Transverse colon (tissue), 4 donors: Measurements from ENCODE around the gene PNPLA5. TPM values are rescaled to one million over a fixed set of nuclear protein-coding genes. Genes with fewer than 3 reads are reported as not detected.
A peak's percentile ranks its signal among the peaks of the same experiment; 100 is the strongest.
"Not testable (repeated sequence)": the region's sequence is repeated elsewhere in the genome, so short reads cannot be mapped to it uniquely, and the experiment has no call there.

Experiments used
- DNase-seq: peaks from one replicate; pipeline ENCODE4 v3.0.0-alpha.2; 2019
- H3K27ac ChIP-seq, 4 donors: fragments of 200-600 bp; sonication (generic); 2 replicates each; pipeline ENCODE4 v1.5.1; 2016 to 2018; ENCODE audit warnings: inconsistent platforms in 4 of 4
- H3K27me3 ChIP-seq: fragments of 200-600 bp; sonication (generic); 2 replicates; pipeline ENCODE4 v1.5.1; 2017; ENCODE audit warnings: inconsistent platforms
- H3K36me3 ChIP-seq, 4 donors: fragments of 200-600 bp; sonication (generic); 2 replicates each; pipeline ENCODE4 v1.5.1; 2017 to 2019; ENCODE audit warnings: inconsistent platforms in 4 of 4
- H3K4me1 ChIP-seq, 4 donors: fragments of 200-600 bp; sonication (generic); 2 replicates each; pipeline ENCODE4 v1.5.1; 2017 to 2020; ENCODE audit warnings: inconsistent platforms in 4 of 4
- H3K4me3 ChIP-seq, 4 donors: fragments of 200-600 bp; sonication (generic); 1 replicate in 1 of 4; 2 replicates in 3 of 4; pipeline versions ENCODE4 v1.5.1 to v1.6.1; 2017 to 2019; ENCODE audit warnings: inconsistent platforms in 4 of 4
- H3K9me3 ChIP-seq, 2 donors: fragments of 200-600 bp; sonication (generic); 2 replicates each; pipeline ENCODE4 v1.5.1; 2017 to 2019; ENCODE audit warnings: inconsistent platforms in 2 of 2
- EP300 ChIP-seq: sonication (generic); formaldehyde crosslinking; IDR thresholded peaks from one replicate; pipeline ENCODE4 v1.6.1; 2017; ENCODE audit warnings: antibody characterized with exemption, low read depth
- POLR2A ChIP-seq: fragments of 450-650 bp; IDR thresholded peaks from one replicate; pipeline ENCODE4 v1.6.1; 2016; ENCODE audit warnings: antibody characterized with exemption, mild to moderate bottlenecking, moderate library complexity
- POLR2AphosphoS5 ChIP-seq, 3 donors: sonication (generic); formaldehyde crosslinking; IDR thresholded peaks; one replicate each; pipeline ENCODE4 v1.6.1; 2016; ENCODE audit warnings: antibody characterized with exemption in 3 of 3
- WGBS, 2 donors: methylation state at CpG; one replicate each; pipeline ENCODE4 v1.1.5; 2018; ENCODE audit warnings: low coverage in 1 of 2; 5-methylcytosine and 5-hydroxymethylcytosine counted together
- in situ Hi-C, 4 donors: fragments of 200-750 bp; cut with MboI; loops; one replicate each; pipeline versions ENCODE4 v1.15.0 to v1.15.1; 2017; ENCODE audit warnings: low sequenced_read_pairs in 3 of 4, low pct_ligation_motif_present in 1 of 4, low pct_unique_long_range_greater_than_20kb in 1 of 4
- intact Hi-C: fragments of 100-400 bp; cut with DNase I; formaldehyde crosslinking; loops from one replicate; pipeline ENCODE4 v1.15.1; 2023; ENCODE audit warnings: low total_unique reads
- total RNA-seq, 4 donors: library from RNA; depleted of rRNA; stranded (reverse); fragments of >200 nt; gene quantifications; one replicate each; pipeline ENCODE4 v1.1.0, GENCODE V29; 2016
- TF ChIP-seq, protein P1 (sequence below), 5 experiments: fragments of 200-600 bp in 3 of 5; fragments of 450-650 bp in 2 of 5; sonication (generic) in 3 of 5; IDR thresholded peaks; 1 replicate in 2 of 5; 2 replicates in 3 of 5; pipeline ENCODE4 v1.5.1; 2016 to 2017; ENCODE audit warnings: antibody characterized with exemption in 5 of 5, inconsistent platforms in 3 of 5, mild to moderate bottlenecking in 2 of 5, moderate library complexity in 1 of 5

PNPLA5 gene
- total RNA-seq, 4 donors from 2014 or later: not detected

DNA sequence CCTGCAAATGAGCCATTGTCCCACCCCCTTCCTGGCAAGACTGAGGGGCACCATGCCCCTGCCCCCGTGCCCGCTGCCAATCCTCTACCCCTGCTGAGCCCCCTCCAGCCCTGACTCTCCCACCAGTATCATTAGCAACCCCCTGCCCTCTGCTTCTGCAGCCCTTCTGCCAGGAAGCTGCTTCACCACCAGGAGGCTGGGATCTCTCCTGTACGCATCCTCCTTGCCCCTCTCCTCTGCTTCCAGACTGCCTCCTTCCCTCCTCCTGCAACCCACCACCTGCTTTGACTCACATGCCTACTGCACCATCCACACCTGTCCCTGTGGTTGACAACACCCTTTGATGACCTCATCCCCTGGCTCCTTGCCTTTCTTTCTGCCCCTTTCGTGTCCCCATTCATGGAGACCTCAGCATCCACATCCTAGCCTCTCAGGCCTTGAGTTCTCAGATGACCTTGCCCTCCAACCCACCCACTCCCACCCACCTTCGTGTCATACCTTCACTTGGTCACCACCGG is 18.4 kb upstream of the PNPLA5 start:
- intact Hi-C loops: no loop called here
- H3K4me3 ChIP-seq: no peak overlapping the region
- H3K27me3 ChIP-seq: peaks cover 5% of the 10 kb centered on the region
- in situ Hi-C loops: no loop called here
- no peaks in the 10 kb centered on the region for H3K36me3 ChIP-seq
- no peaks in the 10 kb centered on the region for H3K9me3 ChIP-seq
- TF ChIP-seq POLR2A (no peak), POLR2AphosphoS5 (IDR thresholded peaks at IDR 0.05) (no peak)
- H3K27ac ChIP-seq: no peak overlapping the region
- WGBS, 2 donors: 36 to 58% methylated on average over 3 to 6 of the region's 6 CpGs
- no peaks in the 10 kb centered on the region for H3K4me1 ChIP-seq
- DNase-seq: no peak

DNA sequence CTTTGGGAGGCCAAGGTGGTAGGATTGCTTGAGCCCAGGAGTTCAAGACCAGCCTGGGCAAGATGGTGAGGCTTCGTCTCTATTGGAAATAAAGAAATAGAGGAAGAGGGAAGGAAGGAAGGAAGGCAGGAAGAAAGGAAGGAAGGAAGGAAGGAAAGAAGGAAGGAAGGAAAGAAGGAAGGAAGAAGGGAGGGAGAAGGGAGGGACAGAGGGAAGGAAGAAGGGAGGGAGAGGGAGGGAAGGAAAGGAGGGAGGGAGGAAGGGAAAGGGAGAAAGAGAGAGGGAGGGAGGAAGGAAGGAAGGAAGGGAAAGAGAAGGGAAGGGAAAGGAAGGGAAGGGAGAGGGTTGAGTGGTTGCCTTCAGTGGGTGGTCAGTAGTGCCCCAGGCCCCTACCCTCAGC is 17.9 kb upstream of the PNPLA5 start:
- TF ChIP-seq, protein P1, sequence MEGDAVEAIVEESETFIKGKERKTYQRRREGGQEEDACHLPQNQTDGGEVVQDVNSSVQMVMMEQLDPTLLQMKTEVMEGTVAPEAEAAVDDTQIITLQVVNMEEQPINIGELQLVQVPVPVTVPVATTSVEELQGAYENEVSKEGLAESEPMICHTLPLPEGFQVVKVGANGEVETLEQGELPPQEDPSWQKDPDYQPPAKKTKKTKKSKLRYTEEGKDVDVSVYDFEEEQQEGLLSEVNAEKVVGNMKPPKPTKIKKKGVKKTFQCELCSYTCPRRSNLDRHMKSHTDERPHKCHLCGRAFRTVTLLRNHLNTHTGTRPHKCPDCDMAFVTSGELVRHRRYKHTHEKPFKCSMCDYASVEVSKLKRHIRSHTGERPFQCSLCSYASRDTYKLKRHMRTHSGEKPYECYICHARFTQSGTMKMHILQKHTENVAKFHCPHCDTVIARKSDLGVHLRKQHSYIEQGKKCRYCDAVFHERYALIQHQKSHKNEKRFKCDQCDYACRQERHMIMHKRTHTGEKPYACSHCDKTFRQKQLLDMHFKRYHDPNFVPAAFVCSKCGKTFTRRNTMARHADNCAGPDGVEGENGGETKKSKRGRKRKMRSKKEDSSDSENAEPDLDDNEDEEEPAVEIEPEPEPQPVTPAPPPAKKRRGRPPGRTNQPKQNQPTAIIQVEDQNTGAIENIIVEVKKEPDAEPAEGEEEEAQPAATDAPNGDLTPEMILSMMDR (IDR thresholded peaks at IDR 0.05): no peak
- TF ChIP-seq POLR2A (no peak), POLR2AphosphoS5 (IDR thresholded peaks at IDR 0.05) (no peak), EP300 (no peak)
- no peak overlapping the region for H3K4me3 ChIP-seq
- WGBS, 2 donors: 77% methylated on average over 1 of the region's 1 CpG; no CpG with 5 or more reads in 1 of the 2 donors
- peaks cover 3% of the 10 kb centered on the region for H3K27me3 ChIP-seq
- no peak overlapping the region for H3K27ac ChIP-seq
- H3K36me3 ChIP-seq: no peaks in the 10 kb centered on the region
- intact Hi-C loops (no loop called here), in situ Hi-C loops (no loop called here)
- no peaks in the 10 kb centered on the region for H3K9me3 ChIP-seq
- DNase-seq: no peak
- no peaks in the 10 kb centered on the region for H3K4me1 ChIP-seq

DNA sequence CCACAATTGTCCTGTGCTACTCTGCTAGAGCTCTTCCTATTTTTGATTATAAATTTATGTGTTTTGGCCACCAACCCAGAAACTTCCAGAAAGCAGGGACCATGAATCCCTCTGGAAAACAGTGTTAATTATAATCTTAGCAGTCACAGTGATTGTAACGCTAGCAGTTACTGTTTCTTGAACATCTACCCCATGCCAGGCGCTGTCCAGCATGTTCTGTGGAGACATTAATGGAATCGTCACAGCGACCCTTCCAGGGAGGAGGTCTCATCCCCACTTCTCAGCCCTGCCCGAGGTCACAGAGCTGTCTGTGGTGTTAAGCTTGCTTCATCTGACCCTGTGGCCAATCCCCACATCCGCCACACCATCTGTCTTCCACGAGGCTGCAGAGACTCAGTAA is 13.9 kb upstream of the PNPLA5 start:
- H3K4me1 ChIP-seq: no peaks in the 10 kb centered on the region
- no peaks in the 10 kb centered on the region for H3K36me3 ChIP-seq
- TF ChIP-seq POLR2AphosphoS5 (IDR thresholded peaks at IDR 0.05) (no peak), EP300 (no peak), POLR2A (no peak)
- TF ChIP-seq, protein P1 (IDR thresholded peaks at IDR 0.05): no peak
- intact Hi-C loops (no loop called here), in situ Hi-C loops (no loop called here)
- H3K9me3 ChIP-seq: no peaks in the 10 kb centered on the region
- H3K4me3 ChIP-seq: no peak overlapping the region
- H3K27me3 ChIP-seq: peaks cover 8% of the 10 kb centered on the region
- no peak for DNase-seq
- 52 to 54% methylated on average over 4 to 7 of the region's 7 CpGs for WGBS, 2 donors
- no peak overlapping the region for H3K27ac ChIP-seq

DNA sequence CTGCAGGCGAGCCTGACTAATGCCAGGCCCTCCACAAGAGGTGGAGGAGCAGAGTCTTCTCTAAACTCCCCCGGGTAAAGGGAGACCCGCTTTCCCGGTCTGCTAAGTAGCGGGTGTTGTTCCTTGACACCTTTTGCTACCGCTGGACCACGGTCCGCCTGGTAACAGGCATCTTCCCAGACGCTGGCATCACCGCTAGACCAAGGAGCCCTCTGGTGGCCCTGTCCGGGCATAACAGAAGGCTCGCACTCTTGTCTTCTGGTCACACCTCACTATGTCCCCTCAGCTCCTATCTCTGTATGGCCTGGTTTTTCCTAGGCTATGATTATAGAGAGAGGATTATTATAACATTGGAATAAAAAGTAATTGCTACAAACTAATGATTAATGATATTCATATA is 12.6 kb upstream of the PNPLA5 start:
- H3K27me3 ChIP-seq, H3K27ac ChIP-seq, H3K4me3 ChIP-seq, H3K9me3 ChIP-seq, in situ Hi-C loops, H3K4me1 ChIP-seq, intact Hi-C loops, H3K36me3 ChIP-seq: not testable (repeated sequence)
- TF ChIP-seq, protein P1 (IDR thresholded peaks at IDR 0.05): peak in 3 of 5 experiments; percentile 26 to 34 (median 30)
- WGBS, 2 donors: 26% methylated on average over 12 of the region's 12 CpGs; no CpG with 5 or more reads in 1 of the 2 donors
- peak; percentile 62 for DNase-seq

DNA sequence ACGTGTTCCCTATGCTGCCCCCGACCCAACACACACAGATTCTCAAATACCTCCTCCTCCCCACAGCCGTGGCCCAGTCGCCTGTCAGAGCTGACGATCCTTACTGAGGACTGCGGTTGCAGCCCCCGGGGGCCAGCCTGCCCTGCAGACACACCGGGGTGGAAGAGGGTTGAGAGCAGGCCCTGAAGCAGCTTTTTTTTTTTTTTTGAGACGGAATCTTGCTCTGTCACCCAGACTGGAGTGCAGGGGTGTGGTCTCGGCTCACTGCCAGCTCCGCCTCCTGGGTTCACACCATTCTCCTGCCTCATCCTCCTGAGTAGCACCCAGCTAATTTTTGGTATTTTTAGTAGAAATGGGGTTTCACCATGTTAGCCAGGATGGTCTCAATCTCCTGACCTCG is 11.2 kb upstream of the PNPLA5 start:
- H3K27ac ChIP-seq, H3K9me3 ChIP-seq, in situ Hi-C loops, H3K4me1 ChIP-seq, DNase-seq, H3K4me3 ChIP-seq, H3K27me3 ChIP-seq, intact Hi-C loops, H3K36me3 ChIP-seq: not testable (repeated sequence)
- WGBS, 2 donors: 56 to 64% methylated on average over 3 to 12 of the region's 12 CpGs
